ENCODE data around the gene KLC1. TPM values are rescaled to one million over a fixed set of nuclear protein-coding genes. Genes with fewer than 3 reads are reported as not detected.

KLC1 gene
- total RNA-seq, 2 donors from 2014 or later, result 199 to 292 TPM

GRCh38 chr14:103746701-103747100, 117.7 kb downstream of the KLC1 start:
- no peaks in the 10 kb centered on the region for H3K4me1 ChIP-seq
- ATAC-seq, result no peak
- H3K36me3 ChIP-seq (replicated peaks in 1 of 2; ENCODE audit: insufficient read depth in 1 of 2, low read depth in 2 of 2), result peaks cover 0 to 17% of the 10 kb centered on the region in 2 donors
- 89 to 92% methylated on average over 10 of the region's 10 CpGs for WGBS, 2 donors
- TF ChIP-seq POLR2A (IDR thresholded peaks at IDR 0.05), result no peak
- TF ChIP-seq, protein P1, sequence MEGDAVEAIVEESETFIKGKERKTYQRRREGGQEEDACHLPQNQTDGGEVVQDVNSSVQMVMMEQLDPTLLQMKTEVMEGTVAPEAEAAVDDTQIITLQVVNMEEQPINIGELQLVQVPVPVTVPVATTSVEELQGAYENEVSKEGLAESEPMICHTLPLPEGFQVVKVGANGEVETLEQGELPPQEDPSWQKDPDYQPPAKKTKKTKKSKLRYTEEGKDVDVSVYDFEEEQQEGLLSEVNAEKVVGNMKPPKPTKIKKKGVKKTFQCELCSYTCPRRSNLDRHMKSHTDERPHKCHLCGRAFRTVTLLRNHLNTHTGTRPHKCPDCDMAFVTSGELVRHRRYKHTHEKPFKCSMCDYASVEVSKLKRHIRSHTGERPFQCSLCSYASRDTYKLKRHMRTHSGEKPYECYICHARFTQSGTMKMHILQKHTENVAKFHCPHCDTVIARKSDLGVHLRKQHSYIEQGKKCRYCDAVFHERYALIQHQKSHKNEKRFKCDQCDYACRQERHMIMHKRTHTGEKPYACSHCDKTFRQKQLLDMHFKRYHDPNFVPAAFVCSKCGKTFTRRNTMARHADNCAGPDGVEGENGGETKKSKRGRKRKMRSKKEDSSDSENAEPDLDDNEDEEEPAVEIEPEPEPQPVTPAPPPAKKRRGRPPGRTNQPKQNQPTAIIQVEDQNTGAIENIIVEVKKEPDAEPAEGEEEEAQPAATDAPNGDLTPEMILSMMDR (IDR thresholded peaks at IDR 0.05), result no peak
- H3K4me3 ChIP-seq, result no peak overlapping the region
- DNase-seq, result no peak
- intact Hi-C loops (cut with DNase I), result no loop called here
- no peaks in the 10 kb centered on the region for H3K27me3 ChIP-seq
- H3K27ac ChIP-seq, result no peak overlapping the region
- H3K9me3 ChIP-seq, result no peaks in the 10 kb centered on the region

DNA sequence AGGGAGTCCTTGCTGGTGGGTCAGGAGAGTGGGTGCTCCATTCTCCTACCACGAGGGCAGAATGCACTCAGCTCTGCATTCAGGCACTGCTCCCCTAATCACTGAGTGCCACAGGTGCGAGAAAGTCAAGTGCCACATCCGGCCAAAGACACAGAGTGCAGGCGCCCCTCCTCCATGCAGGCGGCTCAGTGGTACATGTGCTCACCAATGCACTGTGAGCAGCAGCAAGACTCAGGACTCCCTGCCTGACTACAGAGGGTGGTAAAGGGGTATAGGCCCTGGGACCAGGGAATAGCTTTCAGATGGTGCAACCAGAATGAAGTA, 119.5 kb downstream of the KLC1 start:
- ATAC-seq (no peak), DNase-seq (no peak)
- H3K27ac ChIP-seq, result no peak overlapping the region
- TF ChIP-seq, protein P1 (IDR thresholded peaks at IDR 0.05), result no peak
- intact Hi-C loops (cut with DNase I), result no loop called here
- peaks cover 0 to 18% of the 10 kb centered on the region in 2 donors for H3K36me3 ChIP-seq (replicated peaks in 1 of 2; ENCODE audit: insufficient read depth in 1 of 2, low read depth in 2 of 2)
- H3K27me3 ChIP-seq, result no peaks in the 10 kb centered on the region
- 73 to 78% methylated on average over 5 of the region's 5 CpGs for WGBS, 2 donors
- no peaks in the 10 kb centered on the region for H3K9me3 ChIP-seq
- H3K4me1 ChIP-seq, result no peaks in the 10 kb centered on the region
- no peak overlapping the region for H3K4me3 ChIP-seq

DNA sequence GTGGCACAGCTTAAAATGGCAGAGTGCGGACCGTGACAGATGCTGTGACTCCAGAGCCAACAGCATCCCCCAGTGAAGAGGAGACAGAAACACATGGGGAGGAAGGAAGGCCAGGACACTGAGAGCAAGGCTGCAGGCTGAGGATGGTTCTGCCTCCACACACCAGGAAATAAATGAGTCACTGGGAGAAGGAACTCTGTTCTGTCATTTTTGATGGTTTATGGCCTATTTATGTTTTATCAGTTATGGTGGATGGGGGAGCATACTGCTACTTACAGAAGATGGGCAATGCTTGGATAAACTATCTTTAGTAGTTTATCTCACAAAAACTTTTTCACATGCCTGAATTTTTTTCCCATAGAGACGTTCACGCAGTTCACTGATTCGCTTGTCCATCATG, 120.4 kb downstream of the KLC1 start:
- no peaks in the 10 kb centered on the region for H3K4me1 ChIP-seq
- TF ChIP-seq POLR2A (IDR thresholded peaks at IDR 0.05), result no peak
- TF ChIP-seq, protein P1 (IDR thresholded peaks at IDR 0.05), result no peak
- 90 to 95% methylated on average over 5 of the region's 5 CpGs for WGBS, 2 donors
- H3K27me3 ChIP-seq, result no peaks in the 10 kb centered on the region
- no peak for DNase-seq
- intact Hi-C loops (cut with DNase I), result no loop called here
- no peak for ATAC-seq
- H3K36me3 ChIP-seq (replicated peaks in 1 of 2; ENCODE audit: insufficient read depth in 1 of 2, low read depth in 2 of 2), result peaks cover 0 to 20% of the 10 kb centered on the region in 2 donors
- H3K9me3 ChIP-seq, result no peaks in the 10 kb centered on the region
- H3K4me3 ChIP-seq, result no peak overlapping the region
- no peak overlapping the region for H3K27ac ChIP-seq

DNA sequence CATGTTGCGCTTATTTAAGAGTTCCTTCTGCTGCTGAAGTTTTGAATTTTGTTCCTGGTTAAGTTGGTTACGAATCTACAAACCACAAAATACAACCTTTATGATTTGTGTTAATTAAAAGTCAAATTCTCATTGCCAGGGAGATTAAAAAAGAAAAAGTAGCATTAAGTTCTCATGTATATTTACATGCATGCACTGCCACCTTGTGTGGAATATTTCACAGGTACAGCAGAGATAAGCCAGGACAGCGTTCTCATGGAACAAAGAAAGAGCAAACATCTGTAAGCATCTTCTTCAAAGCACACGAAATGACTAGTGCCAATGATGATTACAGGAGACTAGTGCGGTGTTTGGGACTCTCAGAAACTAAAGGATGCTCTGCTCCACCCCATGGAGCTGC, 120.8 kb downstream of the KLC1 start:
- intact Hi-C loops (cut with DNase I), result no loop called here
- ATAC-seq (no peak), DNase-seq (no peak)
- Histone ChIP-seq H3K36me3 (replicated peaks in 1 of 2; ENCODE audit: insufficient read depth in 1 of 2, low read depth in 2 of 2) (peaks cover 0 to 20% of the 10 kb centered on the region in 2 donors), H3K27me3 (no peaks in the 10 kb centered on the region), H3K9me3 (no peaks in the 10 kb centered on the region), H3K4me1 (no peaks in the 10 kb centered on the region), H3K4me3 (no peak overlapping the region), H3K27ac (no peak overlapping the region)
- WGBS, 2 donors, result 74 to 83% methylated on average over 5 of the region's 5 CpGs
- TF ChIP-seq POLR2A (IDR thresholded peaks at IDR 0.05), result no peak
- TF ChIP-seq, protein P1 (IDR thresholded peaks at IDR 0.05), result peak in 1 of 7 experiments; percentile 4

Small RNA genes lying within 50 kb of the gene (small RNA-seq; reads per million reads assigned to genes)
- gene RF00019, result not detected

Other genes starting within 250 kb of the KLC1 start
- gene MARK3, start 243.8 kb upstream of the KLC1 start, total RNA-seq, result 100 to 1,000 TPM in 1 of 2 donors, 10 to 100 TPM in 1; 87.2 to 147 TPM
- gene CKB, start 106.4 kb upstream of the KLC1 start, total RNA-seq, result 100 to 1,000 TPM in 1 of 2 donors, 10 to 100 TPM in 1; 92.1 to 146 TPM
- 10 to 100 TPM in 1 of 2 donors, 1 to 10 TPM in 1; 7.9 to 10.4 TPM for gene TRMT61A, start 100.0 kb upstream of the KLC1 start, total RNA-seq
- gene BAG5, start 66.6 kb upstream of the KLC1 start, total RNA-seq, result 10 to 100 TPM in 1 of 2 donors, 1 to 10 TPM in 1; 9.9 to 11.9 TPM
- gene COA8, start 66.3 kb upstream of the KLC1 start, total RNA-seq, result 10 to 100 TPM; 15.2 to 32.2 TPM
- gene XRCC3, start 86.2 kb downstream of the KLC1 start, total RNA-seq, result 1 to 10 TPM; 3.9 to 5.6 TPM
- 10 to 100 TPM; 32.9 to 82.4 TPM for gene ZFYVE21, start 86.6 kb downstream of the KLC1 start, total RNA-seq
- 10 to 100 TPM; 12.5 to 36.3 TPM for gene PPP1R13B, start 218.4 kb downstream of the KLC1 start, total RNA-seq